HepG2 (cell line): ENCODE data around the gene TRPV6. TPM values are rescaled to one million over a fixed set of nuclear protein-coding genes. Genes with fewer than 3 reads are reported as not detected.
A peak's percentile ranks its signal among the peaks of the same experiment; 100 is the strongest.

Experiments used
- ATAC-seq: fragments of 200-7000 bp; cut with Tn5 transposase; 3 replicates; pipeline ENCODE4 v1.9.1; 2020; ENCODE audit warnings: mild to moderate bottlenecking, moderate library complexity
- BruUV-seq: library from RNA; stranded (reverse); fragments of 400-500 nt; replicated peaks from 2 replicates; lab custom pipeline; 2021; lab: Mats Ljungman, UMichigan
- CTCF ChIA-PET: fragments of 300-600 bp; formaldehyde crosslinking; extraction: SDS; loops from one replicate; lab custom pipeline; 2021; ENCODE audit warnings: low total read pairs, inconsistent platforms, low intra/inter-chr PET ratio; lab: Yijun Ruan, JAX
- POLR2A ChIA-PET: fragments of 350-600 bp; sonication (Branson Sonifier 250); formaldehyde crosslinking; loops from one replicate; lab custom pipeline; 2020; ENCODE audit warnings: antibody characterized with exemption, inconsistent platforms; lab: Yijun Ruan, JAX
- DNase-seq: peaks from one replicate; pipeline ENCODE4 v3.0.0-alpha.2; 2015; ENCODE audit warnings: low spot score
- FAIRE-seq: peaks from 3 replicates; lab custom pipeline; 2011; peaks lifted over from hg19 to GRCh38; lab: Jason Lieb, UNC
- H2AFZ ChIP-seq: one replicate; pipeline ENCODE4 v1.6.1; 2011; ENCODE audit warnings: low read length, inconsistent platforms
- H3K27ac ChIP-seq: fragments of 300-600 bp; 3 replicates; pipeline ENCODE4 v1.8.0; 2011; ENCODE audit warnings: mixed run types, mild to moderate bottlenecking, mixed read lengths, low read length, inconsistent platforms; ENCODE audit not compliant: insufficient read depth; ENCODE audit errors: extremely low read length
- H3K27me3 ChIP-seq, 2 experiments: fragments of 200-600 bp in 1 of 2; 2 replicates in 1 of 2; 3 replicates in 1 of 2; pipeline versions ENCODE4 v1.6.0 to v1.8.0; 2011; ENCODE audit warnings: low read length in 2 of 2, mild to moderate bottlenecking in 2 of 2, moderate library complexity in 2 of 2, inconsistent platforms in 1 of 2; ENCODE audit not compliant: insufficient read depth in 2 of 2, control insufficient read depth in 1 of 2
- H3K36me3 ChIP-seq, 2 experiments: fragments of 200-600 bp in 1 of 2; replicated peaks in 1 of 2; 2 replicates in 1 of 2; 3 replicates in 1 of 2; pipeline versions ENCODE4 v1.5.1 to v1.8.0; 2011; ENCODE audit warnings: low read length in 2 of 2, inconsistent platforms in 1 of 2; ENCODE audit not compliant: insufficient read depth in 2 of 2, control insufficient read depth in 1 of 2
- H3K4me1 ChIP-seq: 2 replicates; pipeline ENCODE4 v1.5.1; 2012; ENCODE audit warnings: low read length, inconsistent platforms; ENCODE audit not compliant: insufficient read depth
- H3K4me2 ChIP-seq: 2 replicates; pipeline ENCODE4 v1.6.0; 2011; ENCODE audit warnings: low read depth, low read length, inconsistent platforms
- H3K4me3 ChIP-seq, 3 experiments: fragments of 200-600 bp in 1 of 3; sonication (generic), shearing (Covaris generic) in 1 of 3; replicated peaks in 1 of 3; 2 replicates each; pipeline ENCODE4 v1.5.1; 2011 to 2016; ENCODE audit warnings: low read length in 3 of 3, inconsistent platforms in 2 of 3, low read depth in 2 of 3, mild to moderate bottlenecking in 2 of 3, control low read depth in 1 of 3, mixed read lengths in 1 of 3; ENCODE audit not compliant: insufficient read depth in 1 of 3
- H3K79me2 ChIP-seq: one replicate; pipeline ENCODE4 v1.6.1; 2011; ENCODE audit warnings: low read length, inconsistent platforms; ENCODE audit not compliant: insufficient read depth
- H3K9ac ChIP-seq: 2 replicates; pipeline ENCODE4 v1.6.0; 2011; ENCODE audit warnings: mild to moderate bottlenecking, low read depth, low read length, inconsistent platforms; ENCODE audit not compliant: insufficient read depth
- H3K9me3 ChIP-seq: 2 replicates; pipeline ENCODE4 v1.5.1; 2012; ENCODE audit warnings: mild to moderate bottlenecking, low read length
- H4K20me1 ChIP-seq: 2 replicates; pipeline ENCODE4 v1.6.0; 2011; ENCODE audit warnings: inconsistent platforms, mild to moderate bottlenecking, low read length, moderate library complexity; ENCODE audit not compliant: insufficient read depth
- BORCS8-MEF2B ChIP-seq: sonication (generic); formaldehyde crosslinking; IDR thresholded peaks from 2 replicates; pipeline ENCODE4 v1.8.0; 2022; ENCODE audit warnings: mild to moderate bottlenecking, missing genetic modification reagents
- FOXK2 ChIP-seq: fragments of 450-650 bp; IDR thresholded peaks from 2 replicates; pipeline ENCODE4 v1.6.1; 2016
- ONECUT2 ChIP-seq: sonication (generic); formaldehyde crosslinking; IDR thresholded peaks from 2 replicates; pipeline ENCODE4 v1.4.0; 2020; ENCODE audit warnings: missing genetic modification reagents
- PPARG ChIP-seq: conservative IDR thresholded peaks from 2 replicates; pipeline ENCODE4 v1.6.1; 2016; ENCODE audit warnings: missing biosample characterization, missing genetic modification reagents
- RAD51 ChIP-seq: fragments of 450-650 bp; IDR thresholded peaks from 2 replicates; pipeline ENCODE4 v1.6.1; 2016; ENCODE audit warnings: borderline replicate concordance
- WGBS: methylation state at CpG from one replicate; pipeline ENCODE4 v1.1.6; 2017; ENCODE audit warnings: low lambda C conversion rate; 5-methylcytosine and 5-hydroxymethylcytosine counted together
- in situ Hi-C: cut with HindIII; loops from 2 replicates; pipeline ENCODE4 v1.10.0; 2017; ENCODE audit warnings: low pct_unique_long_range_greater_than_20kb; ENCODE audit not compliant: extremely low pct_ligation_motif_present
- intact Hi-C: fragments of 100-400 bp; cut with micrococcal nuclease; formaldehyde crosslinking; loops from one replicate; pipeline ENCODE4 v1.10.0; 2022; ENCODE audit not compliant: unreplicated experiment
- polyA plus RNA-seq, 8 experiments: library from polyadenylated mRNA; depleted of rRNA in 3 of 8; stranded (reverse) in 7 of 8; unstranded in 1 of 8; fragments of >200 nt; fragmentation: Illumina TruSeq in 4 of 8; extraction: Trizol in 4 of 8; gene quantifications; 2 replicates each; pipeline versions ENCODE4 v1.2.1 to v1.2.3, GENCODE V29; 2011 to 2016; ENCODE audit warnings: low read depth in 4 of 8, missing spikeins in 1 of 8, mixed read lengths in 1 of 8; ENCODE audit not compliant: insufficient read depth in 1 of 8
- total RNA-seq, 5 experiments: library from RNA; depleted of rRNA; stranded (reverse); fragments of >200 nt; fragmentation: Illumina TruSeq; extraction: Trizol; gene quantifications; 2 replicates each; pipeline ENCODE4 v1.2.3, GENCODE V29; 2016; ENCODE audit warnings: low read depth in 1 of 5
- TF ChIP-seq, protein P1 (sequence below): sonication (generic); formaldehyde crosslinking; IDR thresholded peaks from 2 replicates; pipeline ENCODE4 v1.9.0; 2022; ENCODE audit warnings: missing genetic modification reagents, mild to moderate bottlenecking, borderline replicate concordance
- TF ChIP-seq, protein P2 (sequence below), 2 experiments: sonication (generic) in 1 of 2; formaldehyde crosslinking in 1 of 2; IDR thresholded peaks; 2 replicates each; pipeline versions ENCODE4 v1.5.1 to v1.6.1; 2011 to 2020; ENCODE audit warnings: borderline replicate concordance in 1 of 2, low read depth in 1 of 2, low read length in 1 of 2, mild to moderate bottlenecking in 1 of 2, missing genetic modification reagents in 1 of 2, moderate library complexity in 1 of 2

TRPV6 gene
- total and polyA plus RNA-seq, 2 of the 13 experiments (the other 11 are each of a cell fraction or from before 2014, with no cell fraction given) = not detected

DNA sequence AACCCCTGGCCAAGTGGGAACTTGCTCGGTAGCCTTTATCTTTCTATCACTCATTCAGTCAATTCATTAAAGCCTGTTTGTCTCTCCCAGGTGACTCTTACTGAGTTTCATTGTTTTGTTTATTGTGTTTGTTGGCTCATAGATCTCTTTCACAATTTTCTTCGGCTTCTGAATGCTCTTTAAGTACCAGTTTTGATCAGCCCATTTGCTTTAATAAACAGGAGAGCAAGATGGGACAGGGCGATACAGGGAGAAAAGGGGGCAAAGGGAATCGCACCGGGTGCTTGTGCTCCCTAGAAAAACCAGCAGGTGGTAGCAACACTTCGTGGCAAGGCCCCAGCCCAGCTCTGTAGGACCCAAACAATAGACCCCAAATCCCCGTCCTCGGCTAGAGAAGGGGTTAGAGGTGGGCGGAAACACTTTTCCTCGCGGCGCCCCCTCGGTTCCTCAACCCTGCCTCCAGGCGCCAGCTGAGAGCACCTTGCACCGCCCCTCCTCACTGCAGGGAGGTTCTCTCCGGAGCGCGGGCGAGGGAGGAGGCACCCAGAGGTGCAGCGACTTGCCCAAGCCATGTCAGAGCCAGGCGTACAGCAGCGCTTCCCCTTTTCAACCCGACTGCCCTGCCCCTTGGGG, 31.7 kb downstream of the TRPV6 start (continued):
- TF ChIP-seq BORCS8-MEF2B (CRISPR knock-in tag) = 0 out of 2 replicates have a peak, but pooled peaks have one; percentile 9
- peak; percentile 53; the same call in 1 of the 2 replicates for TF ChIP-seq PPARG (CRISPR knock-in tag)

DNA sequence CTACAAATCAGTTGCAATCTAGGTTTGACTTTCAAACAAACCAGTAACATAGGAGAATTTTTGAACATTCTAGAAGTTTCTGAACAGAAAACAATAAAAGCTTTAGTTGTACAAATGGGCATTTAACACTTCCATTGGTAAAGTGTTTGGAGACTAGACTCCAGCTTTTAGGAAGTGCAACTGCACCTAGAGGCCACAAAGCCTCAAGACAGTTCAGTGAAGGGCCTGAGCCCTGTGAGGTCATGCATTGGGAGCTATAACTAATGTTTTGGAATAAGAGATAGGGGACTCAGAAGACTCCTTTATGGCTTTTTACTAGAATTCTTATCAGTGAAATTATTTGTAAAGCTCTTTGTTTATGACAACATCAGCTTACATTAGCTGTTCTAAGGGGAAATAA, 33.6 kb downstream of the TRPV6 start:
- Histone ChIP-seq H3K4me1 (no peaks in the 10 kb centered on the region), H3K9me3 (no peaks in the 10 kb centered on the region), H3K79me2 (no peaks in the 10 kb centered on the region), H3K9ac (no peak overlapping the region), H3K27me3 (peaks cover 0 to 24% of the 10 kb centered on the region in 2 experiments; a peak in 2 of 5 replicates), H3K36me3 (no peaks in the 10 kb centered on the region), H3K4me2 (no peak overlapping the region), H2AFZ (no peak overlapping the region), H3K27ac (no peak overlapping the region), H4K20me1 (no peaks in the 10 kb centered on the region), H3K4me3 (no peak overlapping the region)
- ATAC-seq (no peak), FAIRE-seq (no peak), DNase-seq (no peak)
- TF ChIP-seq FOXK2 = no peak
- POLR2A ChIA-PET = no interaction called here
- CTCF ChIA-PET = no interaction called here
- BruUV-seq = no TSS peak
- in situ Hi-C loops = no loop called here
- intact Hi-C loops = no loop called here

DNA sequence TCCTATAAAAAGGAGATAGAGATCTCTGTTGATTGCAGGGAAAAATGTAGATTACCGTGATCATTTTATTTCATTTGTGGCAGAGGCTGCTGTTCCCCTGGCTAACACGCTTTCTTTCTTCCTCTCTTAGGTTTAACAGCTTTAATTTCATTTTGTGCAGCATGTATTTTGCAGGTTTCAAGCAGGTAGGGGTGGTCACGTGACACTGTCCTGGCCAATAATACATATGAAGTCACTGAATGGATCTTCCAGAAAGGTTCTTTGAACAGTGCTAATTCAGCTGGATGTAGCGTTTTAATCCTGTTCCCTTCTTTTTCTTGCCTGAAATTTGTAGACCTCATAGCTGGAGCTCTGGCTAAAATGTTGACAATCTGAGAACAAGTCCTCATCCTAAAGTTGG, 34.3 kb downstream of the TRPV6 start:
- H3K9me3 ChIP-seq = no peaks in the 10 kb centered on the region
- ChIA-PET POLR2A (no interaction called here), CTCF (no interaction called here)
- in situ Hi-C loops = no loop called here
- ATAC-seq (no peak), DNase-seq (no peak), FAIRE-seq (no peak)
- H3K27ac ChIP-seq = no peak overlapping the region
- BruUV-seq = no TSS peak
- H3K4me2 ChIP-seq = no peak overlapping the region
- no peak overlapping the region for H3K9ac ChIP-seq
- no peaks in the 10 kb centered on the region for H3K36me3 ChIP-seq
- H3K79me2 ChIP-seq = no peaks in the 10 kb centered on the region
- peaks cover 0 to 18% of the 10 kb centered on the region in 2 experiments; a peak in 2 of 5 replicates for H3K27me3 ChIP-seq
- H3K4me1 ChIP-seq = no peaks in the 10 kb centered on the region
- no peak overlapping the region for H2AFZ ChIP-seq
- H4K20me1 ChIP-seq = no peaks in the 10 kb centered on the region
- 1% methylated on average over 4 of the region's 4 CpGs for WGBS
- no peak overlapping the region for H3K4me3 ChIP-seq
- intact Hi-C loops = no loop called here
- TF ChIP-seq ONECUT2 (CRISPR knock-in tag) = no peak
- TF ChIP-seq, protein P1, sequence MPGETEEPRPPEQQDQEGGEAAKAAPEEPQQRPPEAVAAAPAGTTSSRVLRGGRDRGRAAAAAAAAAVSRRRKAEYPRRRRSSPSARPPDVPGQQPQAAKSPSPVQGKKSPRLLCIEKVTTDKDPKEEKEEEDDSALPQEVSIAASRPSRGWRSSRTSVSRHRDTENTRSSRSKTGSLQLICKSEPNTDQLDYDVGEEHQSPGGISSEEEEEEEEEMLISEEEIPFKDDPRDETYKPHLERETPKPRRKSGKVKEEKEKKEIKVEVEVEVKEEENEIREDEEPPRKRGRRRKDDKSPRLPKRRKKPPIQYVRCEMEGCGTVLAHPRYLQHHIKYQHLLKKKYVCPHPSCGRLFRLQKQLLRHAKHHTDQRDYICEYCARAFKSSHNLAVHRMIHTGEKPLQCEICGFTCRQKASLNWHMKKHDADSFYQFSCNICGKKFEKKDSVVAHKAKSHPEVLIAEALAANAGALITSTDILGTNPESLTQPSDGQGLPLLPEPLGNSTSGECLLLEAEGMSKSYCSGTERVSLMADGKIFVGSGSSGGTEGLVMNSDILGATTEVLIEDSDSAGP (CRISPR knock-in tag) = no peak
- TF ChIP-seq, protein P2, sequence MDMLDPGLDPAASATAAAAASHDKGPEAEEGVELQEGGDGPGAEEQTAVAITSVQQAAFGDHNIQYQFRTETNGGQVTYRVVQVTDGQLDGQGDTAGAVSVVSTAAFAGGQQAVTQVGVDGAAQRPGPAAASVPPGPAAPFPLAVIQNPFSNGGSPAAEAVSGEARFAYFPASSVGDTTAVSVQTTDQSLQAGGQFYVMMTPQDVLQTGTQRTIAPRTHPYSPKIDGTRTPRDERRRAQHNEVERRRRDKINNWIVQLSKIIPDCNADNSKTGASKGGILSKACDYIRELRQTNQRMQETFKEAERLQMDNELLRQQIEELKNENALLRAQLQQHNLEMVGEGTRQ (IDR thresholded peaks at IDR 0.05; ENCODE audit: low read depth, low read length) = peak; percentile 59
- TF ChIP-seq, protein P2 (CRISPR knock-in tag; IDR thresholded peaks at IDR 0.05; ENCODE audit: borderline replicate concordance) = no peak
- TF ChIP-seq RAD51 = peak; percentile 78
